Activated CD4-positive, alpha-beta T cell treated with anti-CD3 and anti-CD28 coated beads, Interleukin-2, amount 50 U/mL, for 16 hours (primary cell): Measurements from ENCODE around the gene HOXC5.
"Not testable (repeated sequence)": the region's sequence is repeated elsewhere in the genome, so short reads cannot be mapped to it uniquely, and the experiment has no call there.

Experiments
- DNase-seq: peaks from one replicate; pipeline ENCODE4 v3.0.0-alpha.2; 2020

Gene HOXC5

DNA sequence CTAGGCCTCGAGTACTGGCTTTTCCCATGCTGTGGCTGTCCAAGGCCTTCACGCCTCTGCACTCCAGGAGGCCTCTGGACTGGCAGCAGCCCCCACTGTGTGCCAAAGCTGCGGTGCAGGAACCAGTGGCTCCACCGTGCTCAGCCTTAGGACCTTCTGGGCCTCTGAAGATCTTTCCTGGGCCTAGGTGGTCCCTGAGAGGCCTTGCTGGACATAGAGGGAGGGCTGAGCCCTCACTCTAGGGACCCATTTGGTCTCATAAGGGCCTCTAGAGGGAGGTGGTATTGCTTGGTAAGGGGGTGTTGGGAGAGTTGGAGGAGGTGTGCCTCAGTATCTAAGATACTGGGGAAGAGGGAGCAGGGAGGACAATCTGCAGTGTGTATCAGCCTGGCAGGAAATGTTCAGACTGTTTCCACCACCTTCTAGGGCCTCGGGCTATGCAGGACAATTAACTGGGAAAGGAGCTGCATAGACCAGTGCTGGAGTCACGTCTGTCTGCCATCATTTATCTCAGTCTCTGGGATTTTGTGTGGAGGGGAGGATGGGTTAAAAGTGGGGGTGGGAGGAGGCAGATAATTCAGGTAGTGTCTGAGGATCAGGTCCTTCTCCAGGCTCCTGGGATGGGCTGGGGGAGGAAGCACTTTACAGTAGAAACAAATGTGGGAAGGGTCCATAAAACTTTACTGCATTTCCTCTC lies 2.9 kb downstream of the HOXC5 start:
- no peak for DNase-seq

DNA sequence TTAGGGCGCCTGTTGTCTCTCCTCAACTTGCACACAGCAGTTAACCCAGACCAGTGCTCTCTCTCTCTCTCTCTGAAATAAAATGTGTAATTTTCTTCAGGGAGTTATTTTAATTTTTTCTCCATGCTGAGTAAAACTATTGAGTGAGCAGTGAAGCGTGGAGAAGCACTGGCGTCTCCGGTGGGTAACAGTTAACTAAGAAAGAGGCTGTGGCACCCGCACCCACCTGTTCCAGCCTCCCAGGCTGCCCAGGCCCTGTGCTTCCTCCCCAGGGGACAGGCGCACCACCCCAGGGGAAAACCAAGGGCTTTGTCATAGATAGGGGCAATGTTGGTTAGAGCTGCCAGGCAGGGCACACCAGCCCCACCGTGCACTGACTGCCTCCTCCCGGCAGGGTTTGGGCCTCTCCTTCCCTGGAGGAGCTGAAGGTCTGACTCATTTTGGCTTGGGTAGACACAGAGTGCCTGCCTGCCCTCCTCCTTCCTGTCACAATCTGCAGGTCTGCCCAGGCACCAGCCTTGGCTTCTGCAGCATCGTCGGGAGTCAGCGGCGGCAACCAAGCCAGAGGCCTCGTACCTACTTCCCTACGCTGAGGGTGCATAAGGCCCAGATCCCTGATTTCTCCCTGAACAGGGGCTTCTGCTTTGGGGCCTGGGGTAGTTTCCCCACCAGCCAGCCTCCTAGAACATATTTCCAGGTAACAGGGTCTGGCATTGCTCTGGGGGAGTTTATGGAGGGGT lies 3.9 kb downstream of the HOXC5 start:
- DNase-seq, result no peak

GRCh38 chr12:54037360-54038283 lies 4.8 kb downstream of the HOXC5 start:
- DNase-seq, result no peak

- no peak for DNase-seq
Measured at GRCh38 chr12:54038284-54038870, 5.5 kb downstream of the HOXC5 start.

- no peak for DNase-seq
Measured at GRCh38 chr12:54038871-54039414, 6.1 kb downstream of the HOXC5 start.

- DNase-seq, result no peak
Measured at GRCh38 chr12:54039417-54040147, 6.7 kb downstream of the HOXC5 start.

GRCh38 chr12:54040148-54040494 lies 7.3 kb downstream of the HOXC5 start:
- no peak for DNase-seq

- DNase-seq, result no peak
Measured at GRCh38 chr12:54040648-54041047, 7.8 kb downstream of the HOXC5 start.

- no peak for DNase-seq
Measured at GRCh38 chr12:54041097-54041690, 8.3 kb downstream of the HOXC5 start.

DNA sequence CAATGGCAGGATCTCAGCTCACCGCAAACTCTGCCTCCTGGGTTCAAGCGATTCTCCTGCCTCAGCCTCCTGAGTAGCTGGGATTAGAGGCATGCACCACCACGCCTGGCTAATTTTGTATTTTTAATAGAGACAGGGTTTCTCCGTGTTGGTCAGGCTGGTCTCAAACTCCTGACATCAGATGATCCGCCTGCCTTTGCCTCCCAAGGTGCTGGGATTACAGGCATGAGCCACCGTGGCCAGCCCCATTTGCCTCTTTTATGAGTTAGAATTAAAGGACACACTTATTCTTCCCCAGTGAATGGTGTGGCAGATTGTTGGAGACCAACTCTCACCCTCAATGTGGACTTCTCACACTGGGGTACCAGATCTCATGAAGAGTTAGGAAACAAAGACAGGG lies 9.2 kb downstream of the HOXC5 start:
- not testable (repeated sequence) for DNase-seq

- no peak for DNase-seq
Measured at GRCh38 chr12:54042970-54043853, 10.4 kb downstream of the HOXC5 start.

DNA sequence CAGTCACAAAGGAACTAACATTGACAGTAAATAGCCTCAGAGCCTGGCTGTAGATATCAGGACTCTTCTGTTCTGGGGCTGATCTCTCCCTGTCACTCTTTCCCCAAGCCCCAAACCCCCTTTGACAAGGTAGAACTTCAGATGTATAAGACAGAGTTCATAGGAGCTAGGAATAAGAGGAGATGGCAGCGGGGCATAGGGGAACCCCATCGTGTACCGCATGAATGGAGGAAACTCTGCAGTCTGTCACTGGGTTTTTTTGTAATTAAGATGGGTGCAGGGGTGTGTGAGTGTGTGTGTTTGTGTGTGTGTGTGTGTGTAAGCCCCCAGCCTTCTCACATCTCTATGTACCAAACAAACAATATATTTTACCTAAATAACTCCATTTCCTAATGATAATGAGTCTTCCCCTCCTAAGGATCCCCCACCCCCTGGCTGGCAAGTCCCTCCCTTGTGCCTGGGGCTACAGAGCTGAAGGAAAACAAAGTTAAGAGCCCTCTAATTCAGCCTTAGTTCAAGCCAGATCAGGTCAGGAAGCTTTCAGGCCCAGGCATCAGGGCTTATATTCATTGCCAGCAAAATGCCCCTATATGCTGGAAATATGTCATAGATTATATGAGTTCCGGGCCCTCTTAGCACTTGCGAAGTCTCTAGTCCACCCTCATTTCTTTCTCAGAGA lies 11.7 kb downstream of the HOXC5 start:
- DNase-seq, result no peak

- no peak for DNase-seq
Measured at GRCh38 chr12:54045401-54045800, 12.6 kb downstream of the HOXC5 start.

- DNase-seq, result no peak
Measured at GRCh38 chr12:54045868-54046521, 13.1 kb downstream of the HOXC5 start.

DNA sequence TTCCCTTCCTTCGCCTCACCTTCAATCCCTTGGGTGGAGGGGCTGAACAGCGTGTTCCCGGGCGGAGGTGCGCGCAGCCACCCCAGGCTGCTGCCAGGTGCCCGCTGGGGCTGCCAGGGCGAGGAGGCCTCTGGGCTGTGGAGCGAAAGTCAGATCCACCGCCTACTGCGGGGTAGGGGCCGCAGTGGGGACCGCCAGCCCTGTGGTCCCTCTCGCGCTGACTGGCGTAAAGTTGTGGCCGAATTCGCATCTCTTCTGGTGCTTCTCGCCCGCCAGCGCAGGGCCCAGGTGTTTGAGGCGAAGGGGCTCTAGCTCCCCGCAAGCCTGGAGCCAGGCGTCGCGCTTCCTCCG lies 13.9 kb downstream of the HOXC5 start:
- DNase-seq, result no peak

- no peak for DNase-seq
Measured at GRCh38 chr12:54047160-54047963, 14.5 kb downstream of the HOXC5 start.

- DNase-seq, result no peak
Measured at GRCh38 chr12:54047964-54048303, 15.1 kb downstream of the HOXC5 start.

GRCh38 chr12:54048406-54049093 lies 15.7 kb downstream of the HOXC5 start:
- no peak for DNase-seq
